D341Med (cell line): ENCODE results near the gene KRT74.

ENCODE experiments used
- DNase-seq: peaks from one replicate; pipeline ENCODE4 v3.0.0; 2012; ENCODE audit warnings: low spot score

The KRT74 gene

DNA sequence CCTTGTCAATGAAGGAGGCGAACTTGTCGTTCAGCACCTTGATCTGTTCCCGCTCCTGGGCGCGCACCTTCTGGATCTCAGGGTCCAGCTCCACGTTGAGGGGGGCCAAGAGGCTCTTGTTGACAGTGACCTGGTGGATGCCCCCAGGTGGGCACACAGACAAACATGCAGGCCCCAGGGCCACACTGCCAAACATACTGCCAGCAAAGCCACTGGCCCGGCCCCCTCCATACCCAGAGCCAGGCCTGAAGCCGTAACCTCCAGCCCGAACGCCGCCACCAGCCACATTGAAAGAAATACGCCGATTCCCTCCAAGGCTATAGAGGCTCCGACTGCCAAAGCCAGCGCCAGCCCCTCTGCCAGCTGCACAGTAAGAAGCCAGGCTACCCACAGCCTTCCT, 337 bp downstream of the KRT74 start:
- DNase-seq, result no peak

DNA sequence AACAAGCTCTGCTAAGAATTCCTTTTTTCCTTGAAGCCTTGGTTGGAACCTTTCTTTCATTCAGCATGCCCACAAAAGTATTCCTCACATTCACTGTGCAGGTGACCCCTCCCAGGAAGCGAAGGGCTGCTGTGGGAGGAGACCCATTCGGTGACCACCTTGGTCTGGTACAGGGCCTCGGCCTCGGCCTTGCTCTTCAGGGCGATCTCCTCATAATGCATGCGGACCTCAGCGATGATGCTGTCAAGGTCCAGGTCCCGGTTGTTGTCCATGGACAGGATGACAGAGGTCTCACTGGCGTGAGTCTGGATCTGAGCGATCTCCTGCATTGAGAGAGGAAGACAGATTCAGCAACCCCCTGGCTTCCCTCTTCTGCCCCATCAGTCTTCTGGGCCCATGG, 3.1 kb downstream of the KRT74 start:
- DNase-seq, result no peak

DNA sequence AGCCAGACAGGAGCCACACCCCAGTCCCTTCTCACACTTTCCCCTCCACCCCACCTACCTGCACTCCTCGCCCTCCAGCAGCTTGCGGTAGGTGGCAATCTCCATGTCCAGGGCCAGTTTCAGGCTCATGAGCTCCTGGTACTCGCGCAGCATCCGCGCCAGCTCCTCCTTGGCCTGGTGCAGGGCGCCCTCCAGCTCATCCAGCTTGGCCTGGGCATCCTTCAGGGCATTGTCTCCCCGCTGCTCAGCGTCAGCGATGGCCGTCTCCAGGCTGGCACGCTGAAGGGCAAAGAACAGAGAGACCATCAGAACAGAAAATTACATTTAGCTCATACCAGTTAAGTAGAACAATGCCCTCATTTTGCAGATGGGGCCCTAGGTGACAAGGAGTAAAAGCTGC, 5.5 kb downstream of the KRT74 start:
- no peak for DNase-seq

DNA sequence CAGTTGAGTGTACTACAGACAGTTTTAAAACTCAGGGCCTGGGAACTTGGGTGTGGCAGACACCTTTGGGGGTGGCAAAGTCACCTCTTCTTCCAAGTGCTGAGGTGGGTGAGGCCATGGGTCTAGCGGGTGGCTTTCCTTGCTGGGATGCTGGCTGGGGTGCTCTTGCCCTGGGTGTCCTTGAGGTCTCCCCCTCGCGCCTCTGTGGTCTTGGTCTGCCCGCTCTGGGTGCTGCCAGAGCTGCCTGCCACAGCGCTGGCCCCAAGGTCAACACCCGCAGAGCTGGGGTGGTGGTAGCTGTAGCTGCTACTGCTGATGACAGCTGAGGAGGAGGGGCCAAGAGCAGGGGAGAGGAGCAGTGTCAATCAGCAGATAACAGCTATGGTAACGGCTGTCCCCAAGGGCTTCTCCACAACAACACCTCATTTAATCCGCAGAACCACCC, 6.8 kb downstream of the KRT74 start:
- no peak for DNase-seq

DNA sequence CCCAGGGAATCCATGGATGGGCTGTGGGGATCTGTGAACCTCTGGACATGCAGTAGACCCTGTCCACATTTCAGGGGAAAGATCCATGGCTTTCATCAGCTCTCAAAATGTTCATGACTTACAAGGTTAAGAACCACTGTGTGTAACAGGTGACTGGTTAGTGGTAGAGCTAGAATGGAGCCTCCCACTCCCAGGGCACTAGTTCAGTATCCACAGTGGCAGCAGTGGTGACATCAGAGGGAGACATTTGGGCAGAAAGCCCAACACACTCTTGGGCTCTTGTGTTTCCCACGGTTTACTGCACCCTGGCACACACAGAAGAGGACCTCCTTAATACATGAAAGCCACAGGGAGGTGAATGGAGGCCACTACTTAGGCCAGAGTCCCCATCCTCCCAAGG, 9.1 kb downstream of the KRT74 start:
- DNase-seq, result no peak

DNA sequence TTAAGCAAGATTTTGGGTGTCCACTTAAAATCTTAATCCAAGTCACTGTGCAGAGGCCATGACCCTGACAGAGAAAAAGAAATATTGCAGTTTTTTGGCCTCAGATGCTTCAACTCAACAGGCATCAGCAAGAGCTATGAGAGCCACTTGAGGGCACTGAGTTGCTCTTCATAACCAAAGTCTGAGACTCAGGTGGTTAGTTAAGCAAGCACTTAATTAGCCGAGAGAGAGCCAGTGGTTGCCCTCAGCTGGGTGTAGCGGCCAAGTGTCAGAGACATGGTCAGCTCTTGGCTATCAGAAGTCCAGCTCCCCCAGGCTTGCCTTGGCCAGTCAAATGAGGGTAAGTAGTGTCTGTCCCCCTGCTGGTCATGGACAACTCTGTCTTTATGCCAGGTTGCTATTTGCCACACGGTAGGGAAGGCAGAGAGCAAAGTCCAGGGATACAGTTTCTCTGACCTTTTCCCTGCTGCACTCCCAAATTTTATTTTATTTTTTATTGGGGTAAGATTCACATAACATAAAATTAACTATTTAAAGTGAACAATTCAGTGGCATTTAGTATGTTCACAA, 11.7 kb downstream of the KRT74 start:
- no peak for DNase-seq

DNA sequence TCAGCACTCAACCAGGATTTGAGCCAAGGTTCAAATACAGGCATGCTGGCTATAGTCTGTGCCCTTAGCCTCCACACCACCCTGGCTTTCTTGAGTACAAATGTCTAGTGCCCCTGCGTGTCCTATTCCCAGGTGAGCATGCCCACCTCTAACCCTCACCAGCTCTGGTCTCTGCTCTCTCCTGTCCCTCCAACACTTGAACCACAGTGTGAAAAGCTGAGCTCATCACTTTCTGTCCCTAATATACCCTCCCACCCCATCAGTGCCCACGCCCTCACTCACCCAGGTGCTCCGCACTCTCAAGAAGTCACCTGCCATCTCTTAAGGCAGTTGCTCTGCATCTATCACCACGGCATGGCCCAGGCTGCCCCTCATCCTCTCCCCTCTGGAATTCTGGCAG, 13.7 kb downstream of the KRT74 start:
- DNase-seq, result no peak

DNA sequence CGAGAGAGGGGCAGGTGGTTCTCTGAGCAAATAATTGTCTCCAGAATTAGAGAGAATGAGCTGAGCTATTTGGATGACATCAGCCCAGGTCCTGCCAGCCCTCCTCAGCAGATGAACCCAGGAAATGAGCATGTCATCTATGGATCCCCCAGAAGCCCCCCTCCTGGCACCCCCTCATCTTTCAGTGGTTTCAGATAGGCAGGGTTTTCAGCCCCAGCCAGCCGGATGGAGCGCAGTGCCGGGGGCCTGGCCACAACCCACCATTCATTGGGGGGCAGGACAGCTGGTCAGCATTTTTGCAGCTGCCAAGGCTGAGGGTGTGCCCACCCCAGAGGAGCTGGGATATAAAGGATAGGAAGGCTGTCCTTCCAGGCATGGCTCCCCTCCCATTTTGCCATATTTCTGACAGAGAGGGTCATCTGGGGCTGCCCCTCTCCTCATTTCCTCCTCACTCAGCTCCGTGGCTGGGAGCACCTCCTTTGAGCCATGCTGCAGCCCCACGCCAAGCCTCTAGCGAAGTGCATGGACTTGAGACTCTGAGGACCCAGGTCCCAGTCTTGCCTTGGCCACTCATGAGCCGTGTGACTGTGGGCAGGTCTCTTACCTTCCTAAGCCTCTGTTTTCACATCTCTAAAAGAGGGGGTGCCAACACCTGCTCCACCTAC, 14.7 kb downstream of the KRT74 start:
- DNase-seq, result no peak

DNA sequence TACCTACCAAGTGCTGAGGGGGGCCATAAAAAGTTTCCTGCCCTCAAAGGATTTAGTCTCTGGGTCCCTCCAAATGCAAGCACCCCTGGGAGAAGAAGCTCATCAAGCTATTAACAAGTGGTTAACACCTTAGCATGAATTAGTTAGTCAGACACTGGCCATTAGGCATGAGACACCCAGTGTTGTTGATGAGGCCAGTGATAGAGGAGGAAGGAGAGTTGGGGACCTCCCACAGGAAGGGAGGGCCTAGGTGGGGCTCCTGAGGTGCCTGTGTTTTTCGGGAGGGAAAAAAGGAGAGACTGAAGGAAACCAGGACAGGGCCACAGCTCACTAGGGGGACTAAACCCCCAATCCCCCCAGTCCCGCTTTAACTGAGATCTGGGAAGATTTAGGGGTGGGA, 16.2 kb downstream of the KRT74 start:
- no peak for DNase-seq

DNA sequence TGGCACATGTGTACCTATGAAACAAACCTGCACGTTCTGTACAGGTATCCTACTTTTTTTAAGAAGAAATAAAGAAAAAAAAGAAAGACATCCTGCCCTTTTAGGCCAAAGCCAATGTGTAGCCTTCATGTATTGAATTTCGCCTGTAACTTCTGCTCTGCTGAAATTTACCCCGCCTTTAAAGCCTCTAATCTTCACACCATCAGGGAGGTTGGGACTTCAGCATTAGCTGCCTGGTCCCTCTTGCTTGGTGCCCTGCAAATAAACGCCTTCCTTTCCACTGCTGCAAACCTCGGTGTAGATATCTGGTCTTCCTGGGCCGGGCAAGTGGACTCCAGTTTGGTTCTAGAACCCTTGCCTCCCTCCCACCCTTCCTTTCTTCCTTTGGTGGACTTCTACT, 18.1 kb downstream of the KRT74 start:
- DNase-seq, result no peak

DNA sequence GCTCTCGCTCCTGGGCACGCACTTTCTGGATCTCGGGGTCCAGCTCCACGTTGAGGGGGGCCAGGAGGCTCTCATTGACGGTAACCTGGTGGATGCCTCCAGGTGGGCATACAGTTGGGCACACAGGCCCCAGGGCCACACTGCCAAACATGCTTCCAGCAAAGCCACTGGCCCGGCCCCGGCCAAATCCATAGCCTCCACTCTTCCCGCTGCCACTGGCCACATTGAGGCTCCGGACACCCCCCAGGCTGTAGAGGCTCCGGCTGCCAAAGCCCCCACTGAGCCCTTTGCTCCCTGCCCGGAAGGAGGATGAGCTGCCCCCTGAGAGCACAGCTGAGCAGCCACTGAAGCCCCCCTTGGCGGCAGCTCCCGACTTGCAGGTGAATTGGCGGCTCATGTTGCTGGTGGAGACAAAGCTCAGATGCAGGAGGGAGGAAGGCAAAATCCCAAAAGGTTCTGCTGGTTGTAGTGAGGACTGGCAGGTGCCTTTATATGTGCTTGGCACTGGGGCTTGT, 20.9 kb downstream of the KRT74 start, which contains the start of gene KRT71:
KRT71 (minus strand) TSS at position 465 of the 515 bp plus-strand sequence; CDS start at position 397, 68 bp downstream.
- DNase-seq, result no peak

DNA sequence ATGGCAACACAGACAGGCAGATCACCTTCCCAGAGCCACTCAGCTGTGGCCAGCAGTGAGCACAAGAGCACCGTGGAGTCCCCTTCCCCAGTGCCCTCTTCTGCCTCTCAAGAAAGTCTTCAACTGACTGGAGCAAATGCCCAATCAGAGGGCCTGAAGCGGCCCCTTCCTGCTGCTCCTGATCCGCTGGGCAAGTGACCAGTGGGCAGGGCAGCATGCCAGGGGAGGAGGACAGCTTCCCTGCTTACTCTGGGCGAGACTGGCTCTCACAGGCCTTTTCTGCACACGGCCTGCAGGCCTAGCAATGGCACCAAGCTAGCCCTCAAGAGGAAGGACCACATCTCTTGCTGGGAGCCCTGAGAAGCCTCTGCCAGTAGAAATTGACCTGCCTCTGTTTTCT, 21.6 kb downstream of the KRT74 start:
- no peak for DNase-seq

DNA sequence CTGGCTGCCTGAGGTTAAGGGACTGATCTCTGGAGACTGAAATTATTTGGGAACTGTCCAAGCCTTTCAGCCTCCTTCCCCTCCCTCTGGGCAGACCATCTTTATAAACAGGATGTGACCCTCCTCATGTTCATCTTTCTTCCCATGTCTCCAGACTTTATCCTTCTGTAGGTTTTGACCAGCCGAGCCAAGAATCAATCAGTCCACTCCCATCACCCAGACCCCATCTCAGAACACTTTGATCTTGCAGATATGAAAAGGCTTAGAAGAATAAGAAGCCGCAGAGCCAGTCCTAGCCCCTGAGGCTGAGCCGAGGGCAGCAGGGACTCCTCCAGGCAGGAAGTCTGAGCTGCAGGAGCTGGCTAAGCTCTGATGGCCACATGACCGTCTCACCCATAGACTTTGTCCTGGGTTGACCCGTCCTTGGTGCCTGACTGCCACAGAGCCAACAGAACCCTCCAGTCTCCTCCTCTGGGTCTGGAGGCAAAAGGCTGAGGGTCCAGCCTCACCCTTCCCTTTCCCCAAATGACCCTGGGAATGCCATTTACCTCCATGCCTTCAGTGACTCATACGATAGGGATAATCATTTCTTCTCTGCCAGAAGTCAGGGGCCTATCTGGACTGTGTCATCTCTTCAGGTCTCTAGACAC, 22.3 kb downstream of the KRT74 start:
- DNase-seq, result no peak

DNA sequence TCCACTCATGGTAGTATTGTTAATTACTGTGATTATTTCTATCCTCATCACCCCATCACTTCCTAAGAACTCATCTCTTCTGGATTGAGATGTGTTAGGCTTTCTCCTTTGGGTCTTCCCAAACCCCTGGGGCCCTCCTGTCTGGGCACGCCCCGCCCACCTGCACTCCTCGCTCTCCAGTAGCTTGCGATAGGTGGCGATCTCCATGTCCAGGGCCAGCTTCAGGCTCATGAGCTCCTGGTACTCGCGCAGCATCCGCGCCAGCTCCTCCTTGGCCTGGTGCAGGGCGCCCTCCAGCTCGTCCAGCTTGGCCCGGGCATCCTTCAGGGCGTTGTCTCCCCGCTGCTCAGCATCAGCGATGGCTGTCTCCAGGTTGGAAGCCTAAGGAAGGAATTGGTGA, 27.5 kb downstream of the KRT74 start:
- DNase-seq, result no peak

DNA sequence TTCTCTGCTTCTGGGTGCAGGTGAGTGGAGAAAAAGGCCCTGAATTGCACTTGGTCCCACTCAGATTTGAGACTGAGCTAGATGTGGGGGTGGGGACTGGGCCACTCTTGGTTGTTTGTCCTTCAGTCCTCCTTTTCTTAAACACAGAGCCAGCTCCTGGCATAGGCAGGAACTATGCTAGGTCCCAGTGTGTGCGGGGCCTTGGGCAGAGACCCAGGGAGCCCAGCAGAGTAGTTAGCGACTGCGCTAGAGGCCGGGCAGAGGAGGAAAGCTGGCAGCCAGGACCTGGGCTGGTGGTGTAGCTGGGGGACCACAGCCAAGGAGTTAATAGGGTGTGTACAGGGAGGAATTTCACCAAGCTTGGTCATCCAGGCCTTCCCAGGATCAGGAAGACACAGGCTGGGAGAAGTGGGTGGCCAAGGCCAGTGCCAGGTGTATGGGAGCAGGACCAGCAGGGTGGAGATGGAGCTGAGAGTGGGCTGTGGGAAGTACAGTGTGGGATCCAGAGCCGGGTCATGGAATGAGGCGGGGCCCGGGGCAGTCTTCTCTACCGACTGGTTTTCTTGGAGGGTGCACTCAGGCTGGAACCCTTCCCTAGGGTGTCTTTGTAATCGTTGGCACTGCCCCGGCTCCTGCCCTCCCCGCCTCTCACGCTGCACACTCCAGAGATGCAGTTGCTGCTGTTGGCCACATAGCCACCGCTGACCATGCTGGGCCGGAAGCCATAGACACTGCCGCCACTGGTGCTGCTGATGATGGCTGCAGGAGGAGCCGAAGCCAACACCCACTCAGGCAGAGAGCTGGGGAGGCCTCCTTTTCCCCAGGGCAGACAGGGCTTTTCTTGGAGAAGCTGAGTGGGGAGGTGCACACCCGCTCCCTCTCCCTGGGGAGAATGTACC, 29.4 kb downstream of the KRT74 start:
- no peak for DNase-seq

DNA sequence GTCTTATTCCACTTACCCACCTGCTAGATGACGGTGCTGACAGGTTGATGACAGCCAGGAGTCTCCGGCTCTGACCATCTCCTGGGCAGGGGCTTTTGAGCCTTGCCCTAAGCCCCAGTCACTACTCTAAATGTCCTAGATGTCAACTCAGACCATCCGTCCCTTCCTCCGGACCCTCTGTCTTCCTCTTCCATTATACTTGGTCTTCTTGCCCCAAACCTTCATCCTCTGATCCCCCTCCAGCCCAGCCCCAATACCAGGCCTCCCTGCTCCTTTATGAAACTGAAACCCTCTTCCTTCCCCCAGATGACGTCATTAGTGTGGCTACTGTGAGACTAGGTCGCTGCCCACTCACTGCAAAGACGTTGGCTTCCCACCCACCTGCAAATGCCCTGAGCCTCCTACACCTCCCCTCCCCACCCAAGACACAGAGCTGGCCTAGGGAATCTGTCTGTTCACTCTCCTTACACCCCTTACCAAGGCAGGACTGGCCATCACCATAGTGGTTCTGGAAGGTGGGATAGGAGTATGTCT, 30.8 kb downstream of the KRT74 start:
- no peak for DNase-seq

DNA sequence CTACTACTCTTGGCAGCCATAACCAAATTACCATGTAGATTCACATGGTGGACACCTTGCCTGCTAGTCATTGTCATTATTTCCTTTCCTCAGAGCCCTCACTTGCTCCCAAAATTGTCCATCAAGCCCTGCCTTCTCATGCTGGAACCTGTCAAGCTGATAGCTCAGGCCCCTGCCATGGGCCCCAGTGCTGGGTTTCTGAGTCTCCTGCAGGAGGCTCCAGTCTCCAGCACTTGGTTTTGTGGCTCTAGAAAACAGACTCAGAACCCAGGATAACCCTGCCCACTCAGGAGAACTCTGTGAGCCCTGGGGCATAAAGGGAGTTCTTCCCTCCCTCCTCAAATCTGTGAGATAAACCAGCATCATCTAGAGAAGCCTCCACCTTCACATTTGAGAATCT, 31.5 kb downstream of the KRT74 start:
- no peak for DNase-seq

DNA sequence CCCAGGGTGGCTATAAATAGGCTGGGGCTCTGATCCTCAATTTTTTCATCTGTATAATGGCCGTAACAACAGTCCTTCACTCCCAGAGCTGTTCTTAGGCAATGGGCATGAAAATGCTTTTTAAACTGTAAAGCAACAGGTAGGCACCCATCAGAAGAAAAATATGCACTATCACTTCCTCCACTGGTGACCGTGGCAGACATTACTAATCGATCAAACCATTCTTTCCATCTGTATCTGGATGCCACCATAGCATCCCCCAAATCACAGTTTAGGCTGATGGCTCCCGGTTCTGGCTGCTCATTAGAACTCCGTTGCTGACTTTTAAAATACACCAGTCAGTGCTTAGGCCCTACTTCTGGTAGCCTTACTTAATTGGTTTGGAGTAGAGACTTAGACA, 31.9 kb downstream of the KRT74 start:
- no peak for DNase-seq

DNA sequence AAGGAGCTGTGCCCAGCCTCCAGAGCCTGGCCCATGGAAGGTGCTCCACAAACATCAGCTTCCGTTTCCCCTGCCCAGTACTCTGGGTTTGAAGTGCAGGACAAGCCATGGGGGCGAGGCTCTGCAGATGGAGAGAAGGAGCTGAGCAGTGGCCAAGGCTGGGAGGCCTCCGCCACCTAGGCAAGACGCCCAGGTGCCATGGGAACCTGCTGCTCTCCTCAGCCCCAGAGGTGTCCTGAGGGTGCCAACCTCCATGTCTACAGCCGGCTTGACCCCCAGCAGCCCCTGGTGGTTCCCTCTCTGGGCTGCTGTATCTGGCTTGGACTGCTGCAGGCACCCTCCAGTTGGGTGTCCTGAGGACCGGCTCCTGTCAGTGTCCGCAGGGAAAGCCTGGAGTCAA, 33.1 kb downstream of the KRT74 start:
- no peak for DNase-seq

DNA sequence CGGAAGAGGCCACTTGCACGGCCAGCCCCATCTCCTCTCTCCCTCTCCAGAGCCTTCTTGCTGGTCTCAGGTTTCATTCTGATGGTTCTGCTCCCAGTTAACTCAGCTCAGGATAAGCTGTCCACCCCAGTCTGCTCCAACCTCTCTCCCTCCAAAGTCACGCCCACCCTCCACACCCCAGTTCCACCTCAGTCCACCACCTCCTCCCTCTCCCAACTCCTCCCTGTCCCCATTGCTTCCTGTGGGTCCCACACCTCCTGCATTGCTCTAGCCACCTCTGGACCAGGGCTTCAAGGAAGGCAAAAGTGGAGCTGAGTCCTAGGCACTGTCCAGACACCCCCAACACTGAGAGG, 33.8 kb downstream of the KRT74 start:
- DNase-seq, result no peak

DNA sequence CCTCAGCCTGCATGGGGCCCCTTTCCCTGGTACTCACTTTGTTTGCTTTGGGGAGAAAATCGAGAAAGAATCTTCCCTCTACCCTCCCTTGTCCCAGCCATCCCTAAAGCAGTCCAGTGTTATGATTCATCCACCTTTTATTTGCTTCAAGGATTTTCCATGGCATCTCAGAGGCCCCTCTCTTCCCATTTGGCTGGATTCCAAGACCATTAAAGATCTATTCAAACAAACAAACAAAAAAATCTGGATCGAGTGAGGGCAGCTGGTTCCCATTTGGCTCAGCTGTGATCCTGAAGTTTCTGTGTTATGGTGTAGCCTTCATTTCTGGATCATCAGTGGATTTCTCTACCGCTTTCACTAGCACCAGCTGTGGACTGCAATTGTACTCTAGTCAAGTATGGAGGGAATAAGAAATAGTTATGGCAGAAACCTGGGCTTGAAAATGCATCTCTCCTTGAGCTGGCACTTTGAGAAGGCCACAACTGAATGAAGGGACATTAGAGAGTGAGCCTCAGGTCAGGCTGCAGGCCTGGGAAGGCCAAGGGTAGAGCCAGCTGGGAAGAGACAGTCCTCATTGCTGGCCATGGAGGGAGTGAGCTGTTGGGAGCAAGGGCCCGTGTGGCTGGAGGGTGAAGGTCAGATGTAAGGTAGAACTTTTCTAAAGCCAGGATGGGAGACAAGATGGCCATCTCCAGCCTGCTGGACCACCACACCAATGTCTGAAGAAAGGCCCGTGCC, 34.4 kb downstream of the KRT74 start:
- no peak for DNase-seq

DNA sequence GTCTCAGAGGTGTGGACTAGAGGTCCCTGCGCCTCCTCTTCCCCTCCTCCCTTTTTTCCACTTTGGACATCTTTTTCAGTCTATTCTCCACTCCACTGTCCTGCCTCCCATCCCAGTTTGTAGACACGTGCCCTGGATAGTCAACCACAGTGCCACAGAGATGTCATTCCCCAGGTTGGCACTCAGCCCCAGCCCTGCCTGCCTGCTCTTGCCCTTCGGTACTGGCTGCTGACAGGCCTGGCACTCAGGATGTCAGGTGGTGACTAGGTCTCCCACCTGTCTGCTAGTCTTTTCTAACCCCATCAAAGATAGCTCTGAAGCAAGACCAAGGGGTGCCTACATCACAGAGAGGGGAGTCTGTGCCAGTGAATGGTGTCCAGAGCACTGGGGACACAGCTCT, 36.5 kb downstream of the KRT74 start:
- DNase-seq, result no peak
